Activated CD4-positive, CD25-positive, alpha-beta regulatory T cell treated with anti-CD3 and anti-CD28 coated beads, Interleukin-2, amount 50 U/mL, for 72 hours (primary cell): ENCODE results near the gene KIAA1217.

Source experiments
- DNase-seq: peaks from one replicate; pipeline ENCODE4 v3.0.0; 2021

The KIAA1217 gene

GRCh38 chr10:24249829-24250415 lies 41.0 kb downstream of the KIAA1217 start:
- DNase-seq = no peak

GRCh38 chr10:24251547-24251946 lies 42.6 kb downstream of the KIAA1217 start:
- no peak for DNase-seq

- no peak for DNase-seq
Measured at GRCh38 chr10:24254180-24254579, 45.2 kb downstream of the KIAA1217 start.

- DNase-seq = no peak
Measured at GRCh38 chr10:24255115-24255880, 46.4 kb downstream of the KIAA1217 start.

- no peak for DNase-seq
Measured at GRCh38 chr10:24255881-24256311, 47.0 kb downstream of the KIAA1217 start.

- DNase-seq = no peak
Measured at GRCh38 chr10:24256619-24257107, 47.7 kb downstream of the KIAA1217 start.

GRCh38 chr10:24257588-24257987 lies 48.6 kb downstream of the KIAA1217 start:
- DNase-seq = no peak

- no peak for DNase-seq
Measured at GRCh38 chr10:24259365-24260130, 50.6 kb downstream of the KIAA1217 start.

GRCh38 chr10:24261627-24262026 lies 52.7 kb downstream of the KIAA1217 start:
- no peak for DNase-seq

- DNase-seq = no peak
Measured at GRCh38 chr10:24262929-24263590, 54.1 kb downstream of the KIAA1217 start.

- no peak for DNase-seq
Measured at GRCh38 chr10:24269476-24269875, 60.5 kb downstream of the KIAA1217 start.

GRCh38 chr10:24272374-24272773 lies 63.4 kb downstream of the KIAA1217 start:
- no peak for DNase-seq

GRCh38 chr10:24277277-24277676 lies 68.3 kb downstream of the KIAA1217 start:
- no peak for DNase-seq

GRCh38 chr10:24277771-24278170 lies 68.8 kb downstream of the KIAA1217 start:
- no peak for DNase-seq

GRCh38 chr10:24278176-24278889 lies 69.4 kb downstream of the KIAA1217 start:
- DNase-seq = no peak

GRCh38 chr10:24279166-24279565 lies 70.2 kb downstream of the KIAA1217 start:
- no peak for DNase-seq

- DNase-seq = no peak
Measured at GRCh38 chr10:24287559-24288195, 78.7 kb downstream of the KIAA1217 start.

- no peak for DNase-seq
Measured at GRCh38 chr10:24288581-24288980, 79.6 kb downstream of the KIAA1217 start.

- DNase-seq = no peak
Measured at GRCh38 chr10:24289235-24289634, 80.3 kb downstream of the KIAA1217 start.

GRCh38 chr10:24292304-24293293 lies 83.7 kb downstream of the KIAA1217 start:
- no peak for DNase-seq
